Pancreas (tissue), 10 donors: ENCODE measurements around the gene ADPRHL1. TPM values are rescaled to one million over a fixed set of nuclear protein-coding genes. Genes with fewer than 3 reads are reported as not detected.

Source experiments
- ATAC-seq, 4 donors: fragments of 200-7000 bp; cut with Tn5 transposase; one replicate each; pipeline versions ENCODE4 v1.8.0 to v1.9.1; 2020; ENCODE audit warnings: mild to moderate bottlenecking in 4 of 4, moderate library complexity in 4 of 4
- DNase-seq, 6 donors: peaks; one replicate each; pipeline ENCODE4 v3.0.0-alpha.2; 2020
- FAIRE-seq: peaks from 2 replicates; lab custom pipeline; 2012; peaks lifted over from hg19 to GRCh38; lab: Jason Lieb, UNC
- H3K27ac ChIP-seq, 4 donors: fragments of 200-600 bp; sonication (generic); 1 replicate in 3 of 4; 2 replicates in 1 of 4; pipeline versions ENCODE4 v1.5.0 to v1.8.0; 2020
- H3K27me3 ChIP-seq, 4 donors: fragments of 200-600 bp; one replicate each; pipeline ENCODE4 v1.8.0; 2021
- H3K36me3 ChIP-seq, 3 donors: fragments of 200-600 bp; sonication (generic) in 1 of 3; one replicate each; pipeline versions ENCODE4 v1.5.0 to v1.8.0; 2020 to 2021
- H3K4me1 ChIP-seq, 3 donors: fragments of 200-600 bp; one replicate each; pipeline ENCODE4 v1.8.0; 2021
- H3K4me3 ChIP-seq, 4 donors: fragments of 200-600 bp; sonication (generic) in 2 of 4; one replicate each; pipeline versions ENCODE4 v1.5.0 to v1.8.0; 2020 to 2021
- H3K9me3 ChIP-seq, 4 donors: fragments of 200-600 bp; one replicate each; pipeline ENCODE4 v1.8.0; 2021
- CTCF ChIP-seq, 4 donors: fragments of 200-600 bp; sonication (generic) in 3 of 4; IDR thresholded peaks; one replicate each; pipeline versions ENCODE4 v1.5.0 to v1.8.0; 2021; ENCODE audit warnings: antibody characterized with exemption in 4 of 4
- WGBS, 2 donors: extraction: QIAGEN DNeasy Blood & Tissue Kit; methylation state at CpG; one replicate each; pipeline ENCODE4 v1.1.7; 2013; 5-methylcytosine and 5-hydroxymethylcytosine counted together
- intact Hi-C, 3 donors: fragments of 100-400 bp; cut with DNase I; formaldehyde crosslinking; loops; one replicate each; pipeline versions ENCODE4 v1.11.1 to v1.14.2; 2022
- polyA plus RNA-seq, 2 donors: library from polyadenylated mRNA; stranded (reverse); fragments of 200-250 nt; gene quantifications; one replicate each; pipeline ENCODE4 v1.2.3, GENCODE V29; 2013
- total RNA-seq, 6 donors: library from RNA; stranded (reverse); fragmentation: NEBNext Ultra II Directional in 4 of 6; extraction: Animal tissue kit (Norgen Biotek cat#: 25700) in 4 of 6; gene quantifications; one replicate each; pipeline versions ENCODE4 v1.2.1 to v1.2.4, GENCODE V29; 2021 to 2023
- donor health status: healthy with polysubstance abuse.
- donor health status: DM: no; HTN: no; CAD: no; lungs with moderate emphysema.
- donor health status: DM: no; HTN: no; CAD: no.
- donor health status: control.
- donor health status: control.
- donor health status: Bipolar disorder and iron deficiency.
- donor health status: DM: yes; HTN: yes; CAD: no.
- donor health status: DM: no; HTN: no; CAD: no.
- donor health status: DM: no; HTN: no; CAD: no.
- donor health status: DM: yes; HTN: yes; CAD: no.

ADPRHL1 gene
- total and polyA plus RNA-seq, 8 donors, result 1.2 to 6.0 (median 3.0) TPM

DNA sequence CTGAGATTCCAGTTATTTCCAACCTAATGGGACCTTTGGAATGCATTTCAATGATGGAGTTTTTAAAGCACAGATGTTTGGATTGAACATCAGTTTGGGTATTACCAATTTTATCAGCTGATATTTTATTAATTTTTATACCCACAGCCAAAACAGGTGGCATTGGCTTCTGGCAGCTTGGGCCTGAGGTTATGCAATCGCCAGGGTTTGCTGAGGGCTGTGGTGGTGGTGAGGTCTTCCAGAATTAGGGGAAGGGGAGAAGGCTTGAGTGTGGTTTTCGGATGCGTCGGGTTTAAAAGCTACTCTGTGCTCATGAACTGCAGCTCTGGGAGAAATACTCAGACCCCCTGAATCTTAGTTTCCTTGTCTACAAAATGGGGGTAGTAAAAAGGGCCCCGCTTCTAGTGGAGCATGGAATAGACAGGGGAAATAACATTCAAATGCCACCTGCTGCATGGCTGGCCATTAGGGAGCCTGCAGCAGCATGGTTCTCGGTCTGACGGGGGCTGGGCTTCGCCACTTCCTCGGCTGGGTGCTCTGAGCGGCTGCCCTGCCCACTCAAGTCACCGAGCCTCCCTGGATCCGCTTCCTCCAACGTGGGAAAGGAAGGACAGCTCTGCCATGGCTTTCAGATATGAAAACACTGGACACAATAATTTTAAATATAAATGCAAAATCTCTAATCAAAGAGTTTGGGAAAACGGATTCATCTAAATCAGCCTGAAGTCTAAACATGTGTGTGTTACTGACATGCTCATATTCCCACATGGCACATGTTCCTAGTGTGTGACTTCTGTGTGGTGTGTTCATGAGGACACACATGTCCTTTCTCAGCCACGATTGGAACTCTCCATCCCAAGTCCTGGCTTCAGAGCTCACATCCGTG lies 35.2 kb downstream of the ADPRHL1 start:
- 73% methylated on average over 16 of the region's 16 CpGs for WGBS, 2 donors

GRCh38 chr13:113417008-113417751 lies 36.1 kb downstream of the ADPRHL1 start:
- H3K4me1 ChIP-seq, result no peaks in the 10 kb centered on the region
- ATAC-seq, result no peak
- no peak for TF ChIP-seq CTCF (IDR thresholded peaks at IDR 0.05)
- no peak overlapping the region for H3K27ac ChIP-seq
- no peaks in the 10 kb centered on the region for H3K27me3 ChIP-seq
- WGBS, 2 donors, result 59 to 60% methylated on average over 24 to 28 of the region's 28 CpGs
- intact Hi-C loops, result no loop called here
- H3K9me3 ChIP-seq, result no peaks in the 10 kb centered on the region
- no peaks in the 10 kb centered on the region for H3K36me3 ChIP-seq
- no peak for DNase-seq
- no peak for FAIRE-seq
- no peak overlapping the region for H3K4me3 ChIP-seq

More for the DNA sequence above, 35.2 kb downstream of the ADPRHL1 start:
- H3K9me3 ChIP-seq, result no peaks in the 10 kb centered on the region
- TF ChIP-seq CTCF (IDR thresholded peaks at IDR 0.05), result no peak
- no peaks in the 10 kb centered on the region for H3K4me1 ChIP-seq
- DNase-seq (no peak), ATAC-seq (no peak), FAIRE-seq (no peak)
- H3K27me3 ChIP-seq, result no peaks in the 10 kb centered on the region
- H3K4me3 ChIP-seq, result no peak overlapping the region
- no peak overlapping the region for H3K27ac ChIP-seq
- no peaks in the 10 kb centered on the region for H3K36me3 ChIP-seq
- intact Hi-C loops, result no loop called here

DNA sequence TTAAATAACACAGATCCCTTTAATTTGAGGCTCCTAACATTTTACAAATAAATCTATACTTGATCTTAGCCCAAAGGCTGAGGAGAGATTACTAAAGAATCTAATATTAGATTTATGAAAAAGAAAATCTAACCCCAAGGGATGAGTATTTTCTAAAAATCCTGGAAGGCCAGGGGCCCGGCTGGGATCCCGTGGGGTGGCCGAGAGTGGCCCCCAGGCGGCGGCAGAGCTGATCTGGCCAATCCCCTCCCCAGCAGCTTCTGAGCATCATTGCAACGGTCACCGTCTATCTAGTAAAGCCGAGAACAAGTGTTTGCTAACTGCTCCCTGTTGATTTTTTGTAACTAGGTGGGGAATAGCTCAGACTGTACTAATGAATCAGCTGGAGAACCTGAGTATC lies 37.5 kb downstream of the ADPRHL1 start:
- intact Hi-C loops, result no loop called here
- DNase-seq, result no peak
- 66 to 69% methylated on average over 8 of the region's 8 CpGs for WGBS, 2 donors
- Histone ChIP-seq H3K9me3 (no peaks in the 10 kb centered on the region), H3K27ac (no peak overlapping the region), H3K4me3 (no peak overlapping the region), H3K27me3 (no peaks in the 10 kb centered on the region), H3K4me1 (no peaks in the 10 kb centered on the region), H3K36me3 (no peaks in the 10 kb centered on the region)
- ATAC-seq, result no peak
- no peak for TF ChIP-seq CTCF (IDR thresholded peaks at IDR 0.05)
- no peak for FAIRE-seq

- TF ChIP-seq CTCF (IDR thresholded peaks at IDR 0.05), result no peak
- WGBS, 2 donors, result 84 to 85% methylated on average over 15 of the region's 15 CpGs
- intact Hi-C loops, result no loop called here
Measured at GRCh38 chr13:113415032-113415431, 38.3 kb downstream of the ADPRHL1 start.

More at GRCh38 chr13:113415032-113415431, 38.3 kb downstream of the ADPRHL1 start:
- no peak overlapping the region for H3K4me3 ChIP-seq
- H3K27me3 ChIP-seq, result no peaks in the 10 kb centered on the region
- no peaks in the 10 kb centered on the region for H3K36me3 ChIP-seq
- no peaks in the 10 kb centered on the region for H3K4me1 ChIP-seq
- no peak overlapping the region for H3K27ac ChIP-seq
- no peaks in the 10 kb centered on the region for H3K9me3 ChIP-seq
- no peak for FAIRE-seq
- DNase-seq, result peak in 1 of 6 donors; percentile 46
- ATAC-seq, result no peak
